Measurements from ENCODE around the gene KANSL1. TPM values are rescaled to one million over a fixed set of nuclear protein-coding genes. Genes with fewer than 3 reads are reported as not detected.

Gene KANSL1
- total and polyA plus RNA-seq, 10 of the 15 experiments (the other 5 are each of a cell fraction or from before 2014, with no cell fraction given) = 4.7 to 60.6 (median 28.0) TPM

DNA sequence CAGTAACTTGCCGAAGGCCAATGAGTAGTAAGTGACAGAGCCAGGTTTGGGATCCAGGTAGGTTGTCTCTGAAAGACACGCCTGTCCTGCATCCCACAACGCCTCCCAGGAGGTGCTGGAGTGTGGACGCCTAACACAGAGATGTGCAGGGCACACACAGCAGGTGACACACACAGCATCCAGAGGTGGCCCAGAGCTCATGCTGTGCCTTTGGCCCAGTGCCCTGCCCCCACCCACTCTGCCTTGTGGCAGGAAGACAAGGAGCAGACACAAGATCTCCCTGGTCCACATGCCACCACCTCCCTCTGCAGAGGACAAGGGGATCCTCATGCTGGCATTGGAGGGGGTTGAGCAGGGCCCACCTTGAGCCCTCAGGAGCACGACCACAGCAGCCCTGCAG, 208.9 kb downstream of the KANSL1 start:
- H3K4me2 ChIP-seq (ENCODE audit: control insufficient read depth, insufficient read depth) = no peak overlapping the region
- TF ChIP-seq EGR1 (IDR thresholded peaks at IDR 0.05; ENCODE audit: borderline replicate concordance in 1 of 2, low read depth in 2 of 2, low read length in 2 of 2) (no peak), BHLHE40 (IDR thresholded peaks at IDR 0.05; ENCODE audit: borderline replicate concordance in 1 of 2, low read depth in 2 of 2, low read length in 1 of 2) (no peak), ZNF217 (IDR thresholded peaks at IDR 0.05) (no peak), RUNX3 (IDR thresholded peaks at IDR 0.05; ENCODE audit: low read length) (no peak)
- intact Hi-C loops (cut with micrococcal nuclease; ENCODE audit: unreplicated experiment) (no loop called here), in situ Hi-C loops (cut with MboI) (no loop called here)
- no peaks in the 10 kb centered on the region for H4K20me1 ChIP-seq (ENCODE audit: control insufficient read depth, insufficient read depth)
- no peaks in the 10 kb centered on the region for H3K79me2 ChIP-seq (ENCODE audit: control insufficient read depth, insufficient read depth, low read length)
- 34% methylated on average over 5 of the region's 5 CpGs for WGBS (ENCODE audit: insufficient coverage, insufficient replicate concordance, low lambda C conversion rate, missing lambda C conversion rate)
- no peaks in the 10 kb centered on the region for H3K9me3 ChIP-seq (replicated peaks; ENCODE audit: control insufficient read depth, insufficient read depth, low read length)
- ChIA-PET POLR2A (no interaction called here), RAD21 (ENCODE audit: unreplicated experiment) (no interaction called here), SMC1A (ENCODE audit: uncharacterized antibody, unreplicated experiment) (interaction anchor here (0.5 kb wide), 1 partner anchor 183 kb away, joined by 3 read pairs; no protein-coding TSS in a partner anchor), CTCF (no interaction called here)
- no TSS peak for BruUV-seq (replicated peaks)
- H2AFZ ChIP-seq (ENCODE audit: control insufficient read depth, low read depth, low read length) = no peak overlapping the region
- no peak overlapping the region for H3K4me3 ChIP-seq
- DNase-seq (ENCODE audit: low read depth, low spot score) (no peak), ATAC-seq (no peak), FAIRE-seq (no peak)
- no peak overlapping the region for H3K9ac ChIP-seq (ENCODE audit: control insufficient read depth, insufficient read depth, low read length)
- H3K27me3 ChIP-seq (replicated peaks in 1 of 2; ENCODE audit: control insufficient read depth in 2 of 2, insufficient read depth in 2 of 2, low read length in 1 of 2) = no peaks in the 10 kb centered on the region; a peak in 1 of 4 replicates
- H3K36me3 ChIP-seq (ENCODE audit: control insufficient read depth in 2 of 2, insufficient read depth in 2 of 2, low read length in 1 of 2) = no peaks in the 10 kb centered on the region
- no peaks in the 10 kb centered on the region for H3K4me1 ChIP-seq (ENCODE audit: control insufficient read depth, insufficient read depth, low read length)
- H3K27ac ChIP-seq (ENCODE audit: control insufficient read depth, insufficient read depth) = no peak overlapping the region

DNA sequence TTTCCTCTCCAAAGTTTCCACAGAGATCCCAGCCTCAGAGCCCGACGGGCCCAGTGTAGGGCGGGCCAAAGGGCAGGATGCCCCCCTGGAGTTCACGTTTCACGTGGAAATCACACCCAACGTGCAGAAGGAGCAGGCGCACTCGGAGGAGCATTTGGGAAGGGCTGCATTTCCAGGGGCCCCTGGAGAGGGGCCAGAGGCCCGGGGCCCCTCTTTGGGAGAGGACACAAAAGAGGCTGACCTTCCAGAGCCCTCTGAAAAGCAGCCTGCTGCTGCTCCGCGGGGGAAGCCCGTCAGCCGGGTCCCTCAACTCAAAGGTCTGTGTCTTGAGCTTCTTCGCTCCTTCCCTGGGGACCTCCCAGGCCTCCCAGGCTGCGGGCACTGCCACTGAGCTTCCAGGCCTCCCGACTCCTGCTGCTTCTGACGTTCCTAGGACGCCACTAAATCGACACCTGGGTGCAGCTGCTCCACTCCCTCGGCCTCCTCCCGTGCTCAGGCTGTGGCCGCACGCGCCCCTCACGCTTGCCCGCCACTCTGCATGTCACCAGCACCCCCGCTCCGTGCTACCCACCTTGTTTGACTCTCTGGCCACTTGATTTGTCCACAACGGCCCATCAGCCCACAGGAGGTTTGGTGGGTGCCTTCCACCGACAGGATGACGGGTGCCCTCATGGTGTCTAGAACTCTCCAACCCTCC, 209.5 kb downstream of the KANSL1 start:
- H3K9me3 ChIP-seq (replicated peaks; ENCODE audit: control insufficient read depth, insufficient read depth, low read length) = no peaks in the 10 kb centered on the region
- no peaks in the 10 kb centered on the region for H3K79me2 ChIP-seq (ENCODE audit: control insufficient read depth, insufficient read depth, low read length)
- no peaks in the 10 kb centered on the region for H3K36me3 ChIP-seq (ENCODE audit: control insufficient read depth in 2 of 2, insufficient read depth in 2 of 2, low read length in 1 of 2)
- H3K4me3 ChIP-seq = no peak overlapping the region
- no TSS peak for BruUV-seq (replicated peaks)
- 38% methylated on average over 31 of the region's 31 CpGs for WGBS (ENCODE audit: insufficient coverage, insufficient replicate concordance, low lambda C conversion rate, missing lambda C conversion rate)
- no peak for ATAC-seq
- H3K4me2 ChIP-seq (ENCODE audit: control insufficient read depth, insufficient read depth) = no peak overlapping the region
- no peaks in the 10 kb centered on the region; a peak in 1 of 4 replicates for H3K27me3 ChIP-seq (replicated peaks in 1 of 2; ENCODE audit: control insufficient read depth in 2 of 2, insufficient read depth in 2 of 2, low read length in 1 of 2)
- in situ Hi-C loops (cut with MboI) (no loop called here), intact Hi-C loops (cut with micrococcal nuclease; ENCODE audit: unreplicated experiment) (no loop called here)
- no peak for DNase-seq (ENCODE audit: low read depth, low spot score)
- H3K27ac ChIP-seq (ENCODE audit: control insufficient read depth, insufficient read depth) = no peak overlapping the region
- H2AFZ ChIP-seq (ENCODE audit: control insufficient read depth, low read depth, low read length) = no peak overlapping the region
- no peaks in the 10 kb centered on the region for H3K4me1 ChIP-seq (ENCODE audit: control insufficient read depth, insufficient read depth, low read length)
- FAIRE-seq = no peak
- CTCF ChIA-PET = no interaction called here
- POLR2A ChIA-PET = no interaction called here
- no peak overlapping the region for H3K9ac ChIP-seq (ENCODE audit: control insufficient read depth, insufficient read depth, low read length)
- SMC1A ChIA-PET (ENCODE audit: uncharacterized antibody, unreplicated experiment) = no interaction called here
- RAD21 ChIA-PET (ENCODE audit: unreplicated experiment) = no interaction called here
- H4K20me1 ChIP-seq (ENCODE audit: control insufficient read depth, insufficient read depth) = no peaks in the 10 kb centered on the region
- TF ChIP-seq ZNF24 (IDR thresholded peaks at IDR 0.05) = no peak
- TF ChIP-seq, protein P1, sequence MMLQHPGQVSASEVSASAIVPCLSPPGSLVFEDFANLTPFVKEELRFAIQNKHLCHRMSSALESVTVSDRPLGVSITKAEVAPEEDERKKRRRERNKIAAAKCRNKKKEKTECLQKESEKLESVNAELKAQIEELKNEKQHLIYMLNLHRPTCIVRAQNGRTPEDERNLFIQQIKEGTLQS (IDR thresholded peaks at IDR 0.05; ENCODE audit: borderline replicate concordance, extremely low read depth, low read depth, low read length) = no peak
- no peak for TF ChIP-seq MEF2B (IDR thresholded peaks at IDR 0.05; ENCODE audit: partially characterized antibody, poor library complexity, severe bottlenecking)
- TF ChIP-seq SPI1 (IDR thresholded peaks at IDR 0.05; ENCODE audit: borderline replicate concordance, insufficient read depth, low read depth, low read length) = no peak
- no peak for TF ChIP-seq SREBF1 (IDR thresholded peaks at IDR 0.05; ENCODE audit: low read length)
- no peak for TF ChIP-seq HDAC6 (IDR thresholded peaks at IDR 0.05; ENCODE audit: unreplicated experiment)
- TF ChIP-seq POLR2AphosphoS5 (IDR thresholded peaks at IDR 0.05; ENCODE audit: low read length) = no peak
- no peak for TF ChIP-seq YY1 (IDR thresholded peaks at IDR 0.05; ENCODE audit: low read depth, low read length)
- no peak for TF ChIP-seq NFXL1 (IDR thresholded peaks at IDR 0.05; ENCODE audit: borderline replicate concordance)
- TF ChIP-seq NR2F1 (conservative IDR thresholded peaks at IDR 0.05) = no peak
- TF ChIP-seq, protein P2, sequence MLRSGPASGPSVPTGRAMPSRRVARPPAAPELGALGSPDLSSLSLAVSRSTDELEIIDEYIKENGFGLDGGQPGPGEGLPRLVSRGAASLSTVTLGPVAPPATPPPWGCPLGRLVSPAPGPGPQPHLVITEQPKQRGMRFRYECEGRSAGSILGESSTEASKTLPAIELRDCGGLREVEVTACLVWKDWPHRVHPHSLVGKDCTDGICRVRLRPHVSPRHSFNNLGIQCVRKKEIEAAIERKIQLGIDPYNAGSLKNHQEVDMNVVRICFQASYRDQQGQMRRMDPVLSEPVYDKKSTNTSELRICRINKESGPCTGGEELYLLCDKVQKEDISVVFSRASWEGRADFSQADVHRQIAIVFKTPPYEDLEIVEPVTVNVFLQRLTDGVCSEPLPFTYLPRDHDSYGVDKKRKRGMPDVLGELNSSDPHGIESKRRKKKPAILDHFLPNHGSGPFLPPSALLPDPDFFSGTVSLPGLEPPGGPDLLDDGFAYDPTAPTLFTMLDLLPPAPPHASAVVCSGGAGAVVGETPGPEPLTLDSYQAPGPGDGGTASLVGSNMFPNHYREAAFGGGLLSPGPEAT (IDR thresholded peaks at IDR 0.05; ENCODE audit: low read depth) = no peak
- TF ChIP-seq HDAC2 (IDR thresholded peaks at IDR 0.05) = no peak
